Ovary (tissue), 3 donors: ENCODE measurements around the gene NEDD1.

Experiments used
- CTCF ChIP-seq, 3 donors: fragments of 450-650 bp in 2 of 3; fragments of 200-600 bp in 1 of 3; IDR thresholded peaks; one replicate each; pipeline versions ENCODE4 v1.5.1 to v1.8.0; 2016 to 2022; ENCODE audit warnings: antibody characterized with exemption in 3 of 3, mild to moderate bottlenecking in 1 of 3
- EP300 ChIP-seq: sonication (generic); formaldehyde crosslinking; IDR thresholded peaks from one replicate; pipeline ENCODE4 v1.6.1; 2017; ENCODE audit warnings: antibody characterized with exemption
- POLR2A ChIP-seq: fragments of 450-650 bp; IDR thresholded peaks from one replicate; pipeline ENCODE4 v1.6.1; 2017; ENCODE audit warnings: antibody characterized with exemption, mild to moderate bottlenecking, moderate library complexity
- donor health status: DM: no; HTN: no; CAD: no.

- TF ChIP-seq CTCF (IDR thresholded peaks at IDR 0.05) (no peak), POLR2A (no peak), EP300 (no peak)
Observed at GRCh38 chr12:96862326-96862725, 44.7 kb upstream of the NEDD1 start.
